22Rv1 (cell line): ENCODE data around the gene FAF1.

Experiments used
- H3K27ac ChIP-seq: fragments of 450-650 bp; 2 replicates; pipeline ENCODE4 v1.5.1; 2017
- CTCF ChIP-seq: fragments of 450-650 bp; IDR thresholded peaks from 2 replicates; pipeline ENCODE4 v1.5.1; 2017; ENCODE audit warnings: mild to moderate bottlenecking
- ZFX ChIP-seq: fragments of 450-650 bp; IDR thresholded peaks from 2 replicates; pipeline ENCODE4 v1.6.1; 2017; ENCODE audit warnings: antibody characterized with exemption, borderline replicate concordance

The FAF1 gene

GRCh38 chr1:50620680-50621329 lies 339.3 kb downstream of the FAF1 start:
- TF ChIP-seq ZFX (no peak), CTCF (peak; percentile 78)
- H3K27ac ChIP-seq = no peak overlapping the region

GRCh38 chr1:50615036-50615750 lies 344.9 kb downstream of the FAF1 start:
- TF ChIP-seq CTCF (no peak), ZFX (no peak)
- no peak overlapping the region for H3K27ac ChIP-seq

GRCh38 chr1:50611675-50612074 lies 348.4 kb downstream of the FAF1 start:
- TF ChIP-seq CTCF (no peak), ZFX (no peak)
- no peak overlapping the region for H3K27ac ChIP-seq

- H3K27ac ChIP-seq = no peak overlapping the region
- TF ChIP-seq ZFX = no peak
- TF ChIP-seq CTCF = no peak
Observed at GRCh38 chr1:50610563-50610962, 349.5 kb downstream of the FAF1 start.

GRCh38 chr1:50609508-50609907 lies 350.6 kb downstream of the FAF1 start:
- no peak overlapping the region for H3K27ac ChIP-seq
- no peak for TF ChIP-seq ZFX
- TF ChIP-seq CTCF = no peak

- no peak overlapping the region for H3K27ac ChIP-seq
- TF ChIP-seq ZFX (no peak), CTCF (peak; percentile 73)
Observed at GRCh38 chr1:50605186-50605875, 354.7 kb downstream of the FAF1 start.

GRCh38 chr1:50604580-50604979 lies 355.5 kb downstream of the FAF1 start:
- TF ChIP-seq ZFX = no peak
- no peak for TF ChIP-seq CTCF
- H3K27ac ChIP-seq = no peak overlapping the region
